ENCODE results near the gene TMEM31. TPM values are rescaled to one million over a fixed set of nuclear protein-coding genes. Genes with fewer than 3 reads are reported as not detected.

Gene TMEM31
- total and polyA plus RNA-seq, 2 of the 8 experiments (the other 6 are each of a cell fraction or from before 2014, with no cell fraction given): 0.65 TPM; not detected in 1

DNA sequence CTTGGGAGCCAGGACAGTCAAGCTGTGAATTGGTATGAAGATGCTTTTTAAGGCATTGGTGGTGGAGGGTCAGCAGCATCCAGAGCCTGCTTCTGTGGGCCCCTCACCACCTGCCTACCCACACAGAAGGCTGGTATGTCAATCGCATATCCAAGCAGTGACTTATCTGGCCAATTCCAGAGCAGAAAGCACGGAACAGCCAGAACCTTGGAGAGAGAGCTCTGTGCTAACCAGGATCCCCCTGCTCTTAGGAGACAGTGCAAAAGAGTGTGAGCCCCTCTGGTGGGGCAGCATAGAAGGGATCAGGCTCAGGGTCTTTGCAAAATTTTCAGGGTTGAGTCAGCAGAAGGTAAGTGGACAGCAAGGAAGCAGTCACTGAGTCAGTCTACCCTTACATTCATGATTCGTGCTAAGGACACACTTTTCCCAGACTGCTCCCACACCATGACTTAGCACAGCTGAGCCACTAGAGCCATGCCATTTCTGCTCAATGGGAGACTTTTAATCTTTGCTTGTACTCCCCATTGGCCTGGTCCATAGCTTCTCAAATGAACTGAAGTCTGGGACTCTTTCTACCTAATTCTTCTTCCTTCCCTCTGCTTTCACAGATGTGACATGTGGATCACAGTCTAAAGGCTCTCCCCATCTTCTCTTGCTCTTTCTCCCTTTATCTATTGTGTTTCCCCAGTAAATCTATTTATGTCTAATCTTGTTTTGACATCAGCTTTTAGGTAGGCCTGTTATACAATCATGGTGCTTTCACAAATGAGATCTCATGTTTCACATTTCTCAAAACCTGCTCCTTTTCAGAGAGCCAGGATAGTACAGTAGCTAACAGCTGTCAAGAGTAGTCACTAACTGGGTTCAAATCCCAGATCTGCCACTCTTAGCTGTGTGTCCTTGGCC, 44.3 kb upstream of the TMEM31 start (continued):
- TF ChIP-seq CHD7 (IDR thresholded peaks at IDR 0.05; ENCODE audit: insufficient replicate concordance, low read length) (no peak), GABPA (IDR thresholded peaks at IDR 0.05; ENCODE audit: borderline replicate concordance, insufficient read depth, low read length) (no peak), JUN (IDR thresholded peaks at IDR 0.05; ENCODE audit: low read depth, low read length) (no peak), RXRA (IDR thresholded peaks at IDR 0.05; ENCODE audit: insufficient read depth, low read depth, low read length) (no peak), HDAC6 (IDR thresholded peaks at IDR 0.05; ENCODE audit: low read depth, low read length) (no peak), POLR2A (IDR thresholded peaks at IDR 0.05; ENCODE audit: control extremely low read depth in 1 of 2, low read depth in 2 of 2, low read length in 2 of 2) (no peak), CHD2 (IDR thresholded peaks at IDR 0.05; ENCODE audit: low read length) (no peak), NRF1 (IDR thresholded peaks at IDR 0.05; ENCODE audit: low read depth, low read length) (no peak)
